ENCODE data around the gene HS3ST5. TPM values are rescaled to one million over a fixed set of nuclear protein-coding genes. Genes with fewer than 3 reads are reported as not detected.

Gene HS3ST5
- total RNA-seq, 2 experiments from 2014 or later: not detected

DNA sequence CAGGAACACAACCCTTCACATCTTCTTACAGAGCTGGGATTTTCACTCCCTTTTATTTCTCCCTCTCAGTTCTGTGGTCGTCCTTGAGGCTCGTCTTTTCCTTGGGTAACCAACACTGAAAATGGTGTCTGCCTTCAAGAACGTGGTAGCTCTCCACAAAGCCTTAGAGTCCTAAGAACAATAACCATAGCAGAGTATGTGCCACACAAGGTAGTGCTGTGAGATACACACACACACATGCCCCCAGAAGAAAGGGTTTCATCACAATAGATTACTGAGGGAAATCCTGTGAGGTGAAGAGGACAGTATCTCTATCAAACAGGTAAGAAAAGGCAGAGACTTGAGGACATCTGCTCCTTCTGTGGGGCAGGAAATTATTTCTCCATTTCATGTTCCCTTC, 267.0 kb downstream of the HS3ST5 start:
- no peaks in the 10 kb centered on the region for H3K4me1 Mint-ChIP-seq (ENCODE audit: low read depth)
- ChIA-PET CTCF (no interaction called here), POLR2A (interaction anchor here (0.7 to 1.1 kb wide), 2 partner anchors 9 to 10 kb away, joined by 3 to 6 read pairs; no protein-coding TSS in a partner anchor)
- no peak for ATAC-seq
- no peaks in the 10 kb centered on the region for H3K36me3 Mint-ChIP-seq (ENCODE audit: low read depth)
- H3K27ac Mint-ChIP-seq: no peak overlapping the region
- H3K27me3 Mint-ChIP-seq: peaks cover 3% of the 10 kb centered on the region
- H3K4me3 Mint-ChIP-seq: no peak overlapping the region
- no peak for TF ChIP-seq CTCF (IDR thresholded peaks at IDR 0.05)
- DNase-seq: no peak
- intact Hi-C loops (cut with micrococcal nuclease): no loop called here
- no peaks in the 10 kb centered on the region for H3K9me3 Mint-ChIP-seq

GRCh38 chr6:114075300-114075699, 267.5 kb downstream of the HS3ST5 start:
- DNase-seq: no peak
- no peak for TF ChIP-seq CTCF (IDR thresholded peaks at IDR 0.05)
- CTCF ChIA-PET: no interaction called here
- no peak overlapping the region for H3K4me3 Mint-ChIP-seq
- intact Hi-C loops (cut with micrococcal nuclease): no loop called here
- ATAC-seq: no peak
- POLR2A ChIA-PET: interaction anchor here (0.7 to 1.1 kb wide), 2 partner anchors 8 to 10 kb away, joined by 3 to 6 read pairs; no protein-coding TSS in a partner anchor
- H3K4me1 Mint-ChIP-seq (ENCODE audit: low read depth): no peaks in the 10 kb centered on the region
- H3K36me3 Mint-ChIP-seq (ENCODE audit: low read depth): no peaks in the 10 kb centered on the region
- H3K9me3 Mint-ChIP-seq: no peaks in the 10 kb centered on the region
- H3K27ac Mint-ChIP-seq: no peak overlapping the region
- peaks cover 1% of the 10 kb centered on the region for H3K27me3 Mint-ChIP-seq

DNA sequence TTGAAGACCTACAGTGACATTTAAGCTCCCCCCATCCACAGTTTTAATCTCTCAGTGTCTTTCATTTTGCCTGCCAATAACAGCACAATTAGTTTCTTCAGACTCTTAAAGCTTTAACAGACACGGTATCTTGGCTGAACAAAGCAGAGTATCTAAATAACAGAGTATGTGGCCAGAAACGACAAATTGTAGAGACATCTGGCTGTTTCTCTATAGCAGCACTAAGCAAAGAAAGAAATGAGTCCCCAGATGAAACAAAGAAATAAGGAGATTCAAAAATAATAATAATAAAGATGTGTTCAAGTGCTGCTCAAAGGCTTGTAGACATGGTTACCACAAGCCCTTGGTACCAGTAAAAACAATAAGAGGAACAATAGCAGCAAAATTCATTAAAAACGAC, 274.1 kb downstream of the HS3ST5 start:
- no peaks in the 10 kb centered on the region for H3K36me3 Mint-ChIP-seq (ENCODE audit: low read depth)
- intact Hi-C loops (cut with micrococcal nuclease): no loop called here
- no peak overlapping the region for H3K27ac Mint-ChIP-seq
- H3K4me3 Mint-ChIP-seq: no peak overlapping the region
- CTCF ChIA-PET: no interaction called here
- POLR2A ChIA-PET: no interaction called here
- no peak for TF ChIP-seq CTCF (IDR thresholded peaks at IDR 0.05)
- ATAC-seq (no peak), DNase-seq (no peak)
- H3K4me1 Mint-ChIP-seq (ENCODE audit: low read depth): no peaks in the 10 kb centered on the region
- H3K27me3 Mint-ChIP-seq: peaks cover 11% of the 10 kb centered on the region
- H3K9me3 Mint-ChIP-seq: no peaks in the 10 kb centered on the region

GRCh38 chr6:114068116-114068515, 274.7 kb downstream of the HS3ST5 start:
- H3K27ac Mint-ChIP-seq: no peak overlapping the region
- no peaks in the 10 kb centered on the region for H3K9me3 Mint-ChIP-seq
- ChIA-PET POLR2A (no interaction called here), CTCF (no interaction called here)
- intact Hi-C loops (cut with micrococcal nuclease): no loop called here
- H3K36me3 Mint-ChIP-seq (ENCODE audit: low read depth): no peaks in the 10 kb centered on the region
- TF ChIP-seq CTCF (IDR thresholded peaks at IDR 0.05): no peak
- H3K4me1 Mint-ChIP-seq (ENCODE audit: low read depth): no peaks in the 10 kb centered on the region
- DNase-seq: no peak
- H3K4me3 Mint-ChIP-seq: no peak overlapping the region
- ATAC-seq: no peak
- peaks cover 11% of the 10 kb centered on the region for H3K27me3 Mint-ChIP-seq

GRCh38 chr6:114064862-114065261, 278.0 kb downstream of the HS3ST5 start:
- TF ChIP-seq CTCF (IDR thresholded peaks at IDR 0.05): no peak
- ChIA-PET CTCF (interaction anchor here (1.6 kb wide), 1 partner anchor 10 kb away, joined by 4 read pairs; no protein-coding TSS in a partner anchor), POLR2A (interaction anchor here (1.5 kb wide), 1 partner anchor 11 kb away, joined by 3 read pairs; no protein-coding TSS in a partner anchor)
- Mint-ChIP-seq H3K4me1 (ENCODE audit: low read depth) (no peaks in the 10 kb centered on the region), H3K27me3 (peaks cover 11% of the 10 kb centered on the region), H3K36me3 (ENCODE audit: low read depth) (no peaks in the 10 kb centered on the region), H3K4me3 (no peak overlapping the region), H3K27ac (no peak overlapping the region), H3K9me3 (no peaks in the 10 kb centered on the region)
- ATAC-seq (no peak), DNase-seq (no peak)
- intact Hi-C loops (cut with micrococcal nuclease): no loop called here

All from activated CD8-positive, alpha-beta T cell treated with anti-CD3 and anti-CD28 coated beads for 36 hours (primary cell).